Esophagus squamous epithelium (tissue), 4 donors: ENCODE data around the gene SAP130.

Experiments
- CTCF ChIP-seq, 6 experiments: fragments of 450-650 bp in 4 of 6; fragments of 200-600 bp in 2 of 6; sonication (generic) in 2 of 6; IDR thresholded peaks; one replicate each; pipeline ENCODE4 v1.5.1; 2016 to 2019; ENCODE audit warnings: antibody characterized with exemption in 6 of 6, mild to moderate bottlenecking in 4 of 6, moderate library complexity in 4 of 6
- POLR2A ChIP-seq, 4 donors: fragments of 450-650 bp; IDR thresholded peaks; one replicate each; pipeline ENCODE4 v1.6.1; 2017; ENCODE audit warnings: antibody characterized with exemption in 4 of 4, mild to moderate bottlenecking in 4 of 4, moderate library complexity in 3 of 4

GRCh38 chr2:128054104-128054885, 26.4 kb upstream of the SAP130 start:
- TF ChIP-seq POLR2A (IDR thresholded peaks at IDR 0.05): no peak
- no peak for TF ChIP-seq CTCF (IDR thresholded peaks at IDR 0.05)
